Testis (tissue), 2 donors: ENCODE measurements around the gene CACNG3.

Experiments
- CTCF ChIP-seq, 3 experiments: fragments of 450-650 bp in 2 of 3; fragments of 200-600 bp in 1 of 3; sonication (generic) in 1 of 3; IDR thresholded peaks; one replicate each; pipeline ENCODE4 v1.5.1; 2016 to 2019; ENCODE audit warnings: antibody characterized with exemption in 3 of 3, mild to moderate bottlenecking in 2 of 3, moderate library complexity in 1 of 3
- POLR2A ChIP-seq: fragments of 450-650 bp; IDR thresholded peaks from one replicate; pipeline ENCODE4 v1.6.1; 2017; ENCODE audit warnings: antibody characterized with exemption, mild to moderate bottlenecking, moderate library complexity

DNA sequence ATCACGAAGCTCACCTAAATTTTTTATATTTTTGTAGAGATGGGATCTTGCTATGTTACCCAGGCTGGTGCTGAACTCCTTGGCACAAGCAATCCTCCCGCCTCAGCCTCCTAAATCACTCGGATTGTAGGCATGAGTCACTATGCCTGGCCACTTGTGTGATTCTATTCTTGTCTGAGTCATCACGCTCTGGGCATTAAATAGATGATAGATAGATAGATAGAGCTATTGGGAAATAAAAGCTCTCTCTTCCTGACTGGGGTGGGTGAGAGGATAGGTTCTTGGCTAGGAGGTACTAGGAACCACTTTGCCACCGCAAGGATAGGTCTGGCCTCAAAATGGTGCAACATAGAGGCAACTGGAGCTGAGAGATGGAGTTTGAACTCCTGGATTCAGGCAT lies 21.4 kb upstream of the CACNG3 start:
- no peak for TF ChIP-seq CTCF (IDR thresholded peaks at IDR 0.05)
- no peak for TF ChIP-seq POLR2A
